Brain microvascular endothelial cell (primary cell): ENCODE data around the gene THOC7.

Experiments used
- DNase-seq: peaks from one replicate; pipeline ENCODE4 v3.0.0-alpha.2; 2020
- H3K27ac ChIP-seq: fragments of 250-450 bp; sonication (Bioruptor Pico); 2 replicates; pipeline ENCODE4 v1.5.1; 2020; ENCODE audit warnings: mild to moderate bottlenecking, moderate library complexity
- H3K27me3 ChIP-seq: fragments of 250-450 bp; sonication (Bioruptor Pico); replicated peaks from 2 replicates; pipeline ENCODE4 v1.5.1; 2020; ENCODE audit warnings: mild to moderate bottlenecking
- H3K36me3 ChIP-seq: fragments of 250-450 bp; sonication (Bioruptor Pico); replicated peaks from 2 replicates; pipeline ENCODE4 v1.5.1; 2020; ENCODE audit warnings: mild to moderate bottlenecking
- H3K4me3 ChIP-seq: 2 replicates; pipeline ENCODE4 v1.5.1; 2011; ENCODE audit warnings: low read depth, mild to moderate bottlenecking, control low read depth, low read length, moderate library complexity
- CTCF ChIP-seq: IDR thresholded peaks from 2 replicates; pipeline ENCODE4 v1.5.1; 2011; ENCODE audit warnings: low read depth, mild to moderate bottlenecking, moderate library complexity, low read length, control low read depth, inconsistent platforms; ENCODE audit errors: missing control alignments
- in situ Hi-C: cut with HindIII; loops from 2 replicates; pipeline ENCODE4 v1.10.0; 2017; ENCODE audit warnings: low sequenced_read_pairs, low pct_ligation_motif_present

Gene THOC7

GRCh38 chr3:63869940-63870614 lies 6.5 kb upstream of the THOC7 start:
- DNase-seq: no peak
- in situ Hi-C loops: no loop called here
- no peaks in the 10 kb centered on the region for H3K27me3 ChIP-seq
- no peak overlapping the region for H3K4me3 ChIP-seq
- H3K36me3 ChIP-seq: no peaks in the 10 kb centered on the region
- TF ChIP-seq CTCF: no peak
- H3K27ac ChIP-seq: no peak overlapping the region

- DNase-seq: no peak
- no peak for TF ChIP-seq CTCF
- H3K4me3 ChIP-seq: no peak overlapping the region
- H3K27ac ChIP-seq: no peak overlapping the region
- no peaks in the 10 kb centered on the region for H3K36me3 ChIP-seq
- in situ Hi-C loops: no loop called here
- no peaks in the 10 kb centered on the region for H3K27me3 ChIP-seq
These were observed 3.6 kb upstream of the THOC7 start for GRCh38 chr3:63867225-63867624.

DNA sequence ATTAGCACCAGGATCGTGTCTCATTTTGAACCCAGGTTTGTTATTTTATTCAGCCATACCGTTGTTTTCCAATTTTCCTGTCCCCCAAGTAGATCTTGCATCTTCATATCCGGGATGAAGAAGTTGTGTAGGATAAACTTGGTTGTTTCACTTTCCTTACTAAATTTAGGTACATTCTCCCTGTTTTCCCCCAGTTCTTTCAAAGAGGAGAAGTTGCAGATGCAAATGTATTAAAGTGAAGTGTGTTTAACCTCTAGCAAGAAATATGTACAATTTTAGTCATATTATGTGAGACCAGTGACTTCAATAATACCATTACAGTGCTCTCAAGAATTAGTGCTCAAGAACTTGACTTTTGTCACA lies 1.3 kb upstream of the THOC7 start:
- Histone ChIP-seq H3K27me3 (no peaks in the 10 kb centered on the region), H3K36me3 (no peaks in the 10 kb centered on the region), H3K27ac (no peak overlapping the region), H3K4me3 (peak overlapping the region; percentile 70)
- DNase-seq: no peak
- no peak for TF ChIP-seq CTCF
- in situ Hi-C loops: no loop called here

- Histone ChIP-seq H3K27ac (peak overlapping the region; percentile 78), H3K4me3 (peak overlapping the region; percentile 70), H3K27me3 (no peaks in the 10 kb centered on the region), H3K36me3 (no peaks in the 10 kb centered on the region)
- TF ChIP-seq CTCF: no peak
- no peak for DNase-seq
- in situ Hi-C loops: no loop called here
These were observed 681 bp upstream of the THOC7 start for GRCh38 chr3:63864008-63864964.

- Histone ChIP-seq H3K27me3 (no peaks in the 10 kb centered on the region), H3K27ac (no peak overlapping the region), H3K4me3 (peak overlapping the region; percentile 89), H3K36me3 (no peaks in the 10 kb centered on the region)
- TF ChIP-seq CTCF: no peak
- no peak for DNase-seq
- in situ Hi-C loops: no loop called here
These were observed 828 bp downstream of the THOC7 start for GRCh38 chr3:63862804-63863149.
